GM21529 (cell line): ENCODE data around the gene SASH3.

Experiments
- ATAC-seq: cut with Tn5 transposase; IDR thresholded peaks from one replicate; pipeline ENCODE4 v1.9.1; 2021; ENCODE audit not compliant: unreplicated experiment

SASH3 gene

DNA sequence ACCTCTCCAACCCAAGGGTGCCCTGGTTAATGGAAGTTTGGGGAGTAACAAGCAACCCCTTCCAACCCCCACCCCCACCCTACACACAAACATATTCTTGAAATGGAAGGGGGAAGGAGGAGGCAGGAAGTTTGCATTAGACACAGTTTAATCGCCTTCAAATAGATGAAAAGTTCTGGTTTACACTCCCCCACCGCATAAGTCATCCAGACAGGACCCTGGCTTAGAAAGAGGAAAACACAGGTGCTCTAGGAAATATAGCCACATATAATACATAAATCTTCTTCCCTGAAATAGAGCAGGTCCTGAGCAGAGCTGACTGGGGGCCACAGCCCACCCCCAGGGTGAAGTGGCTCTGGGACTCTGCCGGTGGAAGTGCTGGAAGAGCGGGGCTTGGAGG, 25.1 kb downstream of the SASH3 start:
- no peak for ATAC-seq

DNA sequence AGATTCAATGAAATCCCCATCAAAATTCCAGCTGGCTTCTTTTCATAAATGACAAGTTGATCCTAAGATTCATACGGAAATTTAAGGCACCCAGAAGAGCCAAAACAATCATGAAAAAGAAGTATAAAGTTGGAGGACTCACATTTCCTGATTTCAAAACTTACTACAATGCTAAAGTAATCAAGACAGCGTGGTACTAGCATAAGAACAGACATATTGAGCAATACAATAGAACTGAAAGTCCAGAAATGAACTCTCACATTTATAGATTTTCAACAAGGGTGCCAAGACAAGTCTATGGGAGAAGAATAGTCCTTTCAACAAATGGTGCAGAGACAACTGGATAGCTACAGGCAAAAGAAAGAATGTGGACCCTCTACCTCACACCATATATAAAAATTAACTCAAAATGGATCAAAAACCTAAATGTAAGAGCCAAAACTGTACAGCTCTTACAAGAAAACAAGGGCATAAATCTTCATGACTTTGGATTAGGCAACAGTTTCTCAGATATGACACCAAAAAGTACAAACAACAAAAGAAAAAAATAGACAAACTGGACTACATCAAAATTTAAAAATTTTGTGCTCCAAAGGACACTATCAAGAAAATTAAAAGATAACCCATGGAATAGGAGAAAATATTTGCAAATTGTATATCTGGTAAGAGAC, 28.5 kb downstream of the SASH3 start:
- ATAC-seq: no peak

- no peak for ATAC-seq
These were observed 29.4 kb downstream of the SASH3 start for GRCh38 chrX:129808829-129809796.

- ATAC-seq: no peak
These were observed 34.1 kb downstream of the SASH3 start for GRCh38 chrX:129813662-129814368.

GRCh38 chrX:129818123-129818522, 38.4 kb downstream of the SASH3 start:
- ATAC-seq: no peak

GRCh38 chrX:129823115-129823514, 43.4 kb downstream of the SASH3 start:
- ATAC-seq: peak; percentile 72

DNA sequence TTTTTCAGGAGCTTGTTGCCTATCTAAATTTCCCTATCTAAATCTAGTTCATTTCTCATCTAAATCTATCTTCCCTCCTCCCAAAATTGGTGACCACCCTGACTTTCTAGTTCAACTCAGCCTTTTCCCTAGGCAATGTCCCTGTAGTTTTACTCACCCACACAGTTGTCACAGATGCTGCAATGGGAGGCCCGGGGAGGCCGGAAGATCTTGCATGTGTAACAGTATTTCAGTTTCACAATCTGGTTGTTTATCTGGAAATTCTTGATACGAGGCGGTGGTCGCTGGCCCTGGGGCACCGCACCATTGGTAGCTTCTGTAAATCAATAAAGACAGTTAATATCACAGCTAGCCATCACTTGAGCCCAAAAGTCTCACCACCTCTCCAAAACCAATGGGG, 43.8 kb downstream of the SASH3 start:
- no peak for ATAC-seq

- no peak for ATAC-seq
These were observed 44.9 kb downstream of the SASH3 start for GRCh38 chrX:129824620-129825019.

- ATAC-seq: no peak
These were observed 46.2 kb downstream of the SASH3 start for GRCh38 chrX:129825746-129826505.

- no peak for ATAC-seq
These were observed 50.7 kb downstream of the SASH3 start for GRCh38 chrX:129830494-129830893.

- ATAC-seq: no peak
These were observed 51.5 kb downstream of the SASH3 start for GRCh38 chrX:129831091-129831885.

- ATAC-seq: no peak
These were observed 53.6 kb downstream of the SASH3 start for GRCh38 chrX:129833153-129833990.

- no peak for ATAC-seq
These were observed 57.1 kb downstream of the SASH3 start for GRCh38 chrX:129836827-129837226.

- ATAC-seq: no peak
These were observed 60.6 kb downstream of the SASH3 start for GRCh38 chrX:129840344-129840743.

DNA sequence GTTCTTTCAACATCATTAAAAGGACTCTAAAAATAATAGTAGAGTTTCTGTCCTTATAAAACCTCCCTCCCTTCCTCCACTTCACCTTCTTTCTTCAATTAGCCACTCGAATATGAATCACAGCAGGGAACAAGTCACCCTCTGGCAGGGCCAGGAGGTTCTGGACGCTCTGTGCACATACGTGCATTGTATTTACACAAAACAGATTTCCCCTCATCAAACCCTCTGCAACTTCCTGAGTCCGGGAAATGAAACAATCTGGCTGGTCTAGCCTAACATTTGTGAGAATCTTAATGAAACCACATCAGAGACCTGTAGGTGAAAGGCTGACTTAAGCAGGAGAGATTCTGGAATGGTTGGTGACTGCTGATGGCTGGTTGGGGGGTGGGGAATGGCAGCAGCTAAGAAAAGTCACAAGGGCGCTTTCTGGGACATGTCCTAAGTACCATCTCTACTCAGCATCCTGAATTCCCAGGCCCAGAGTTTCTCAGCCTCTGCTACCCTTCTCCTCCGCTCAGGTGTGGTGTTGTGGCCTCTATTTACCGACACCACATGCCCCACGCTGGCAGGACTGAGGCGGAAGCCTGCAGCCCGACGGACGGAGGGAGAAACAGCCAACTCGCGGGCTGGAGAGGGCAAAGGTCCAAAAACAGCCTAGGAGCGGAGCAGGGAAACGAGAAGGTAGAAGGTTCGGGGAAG, 62.9 kb downstream of the SASH3 start:
- no peak for ATAC-seq

DNA sequence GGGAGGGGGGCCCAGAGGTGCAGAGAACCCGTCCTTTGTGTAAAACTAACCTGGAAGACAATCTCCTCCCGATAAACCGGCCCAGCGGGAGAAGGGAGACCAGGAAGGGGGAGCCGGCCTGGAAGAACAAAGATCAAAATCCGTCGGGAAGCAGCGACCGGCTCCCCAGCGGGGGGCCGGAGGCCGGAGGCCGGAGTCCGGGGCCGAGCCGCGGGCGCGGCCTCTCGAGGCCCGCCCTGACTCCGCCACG, 63.4 kb downstream of the SASH3 start:
- no peak for ATAC-seq

DNA sequence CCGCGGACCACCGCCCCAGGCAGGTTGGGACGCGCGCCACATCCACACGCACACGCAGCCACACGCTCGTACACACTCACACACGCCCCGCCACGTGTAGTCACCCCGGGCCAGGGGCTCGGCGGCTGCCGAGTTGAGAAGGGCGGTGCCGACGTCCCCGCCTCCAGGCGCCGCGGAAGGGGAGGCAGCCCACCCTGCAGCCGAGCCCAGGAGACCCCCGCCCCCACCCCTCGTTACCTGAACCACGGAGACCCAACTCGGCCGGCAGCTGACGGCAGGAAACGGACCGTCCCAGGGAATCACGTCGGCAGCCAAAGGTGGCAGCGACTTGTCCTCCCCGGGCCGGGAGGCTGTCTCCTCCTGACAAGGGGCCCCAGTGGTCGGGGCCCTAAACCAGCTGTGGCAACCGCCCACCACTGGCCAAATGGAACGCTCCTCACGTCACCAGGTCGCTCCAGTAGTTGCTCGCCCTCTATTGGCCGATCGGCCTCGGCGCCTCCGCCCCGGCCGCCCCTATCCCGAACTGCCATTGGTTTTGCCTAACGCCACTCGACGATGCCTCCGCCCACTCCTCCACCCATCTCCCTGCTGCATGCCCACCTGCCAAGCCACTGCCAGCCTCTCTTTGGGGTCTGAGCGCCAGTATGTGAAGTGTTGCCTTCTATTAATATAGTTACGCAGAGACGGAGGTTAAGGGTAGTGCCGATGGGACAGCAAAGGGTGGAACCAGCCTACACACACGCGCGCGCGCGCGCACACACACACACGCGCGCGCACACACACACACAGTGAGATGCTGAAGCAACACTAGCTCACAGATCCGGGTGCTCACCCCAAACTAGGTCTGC, 63.9 kb downstream of the SASH3 start, which contains the start of gene ZDHHC9:
ZDHHC9 (minus strand) TSS at position 428 of the 848 bp plus-strand sequence. CDS start 1,941 bp downstream, outside the sequence.
- peak; percentile 98 for ATAC-seq
